Panc1 (cell line): ENCODE measurements around the gene HSD17B3. TPM values are rescaled to one million over a fixed set of nuclear protein-coding genes. Genes with fewer than 3 reads are reported as not detected.

Source experiments
- ATAC-seq: fragments of 200-7000 bp; cut with Tn5 transposase; 2 replicates; pipeline ENCODE4 v1.9.1; 2020; ENCODE audit warnings: mild to moderate bottlenecking, moderate library complexity
- BruUV-seq: library from RNA; stranded (reverse); fragments of 400-500 nt; replicated peaks from 2 replicates; lab custom pipeline; 2021; lab: Mats Ljungman, UMichigan
- CTCF ChIA-PET: fragments of 300-600 bp; sonication (Branson Sonifier 250); formaldehyde crosslinking; loops from one replicate; lab custom pipeline; 2022; ENCODE audit warnings: antibody characterized with exemption; lab: Charles Lee
- POLR2A ChIA-PET: fragments of 300-600 bp; sonication (Branson Sonifier 250); formaldehyde crosslinking; loops from one replicate; lab custom pipeline; 2022; ENCODE audit warnings: antibody characterized with exemption; lab: Charles Lee
- DNase-seq: peaks from one replicate; pipeline ENCODE4 v3.0.0-alpha.2; 2010; ENCODE audit warnings: low read depth, low spot score
- H3K27ac ChIP-seq: 2 replicates; pipeline ENCODE4 v1.5.1; 2011; ENCODE audit warnings: mild to moderate bottlenecking, low read length, inconsistent platforms
- H3K27me3 ChIP-seq: fragments of 200-500 bp; sonication (Bioruptor generic); 2 replicates; pipeline ENCODE4 v1.6.0; 2014; ENCODE audit warnings: low read length, inconsistent platforms; ENCODE audit not compliant: control insufficient read depth, insufficient read depth
- H3K36me3 ChIP-seq: fragments of 200-500 bp; sonication (Bioruptor generic); 2 replicates; pipeline ENCODE4 v1.5.1; 2014; ENCODE audit warnings: inconsistent platforms, mild to moderate bottlenecking, low read length, moderate library complexity; ENCODE audit not compliant: control insufficient read depth, insufficient read depth
- H3K4me1 ChIP-seq: 2 replicates; pipeline ENCODE4 v1.5.1; 2011; ENCODE audit warnings: inconsistent platforms, mild to moderate bottlenecking, low read length, moderate library complexity; ENCODE audit not compliant: control insufficient read depth, insufficient read depth
- H3K4me3 ChIP-seq, 2 experiments: 2 replicates each; pipeline ENCODE4 v1.5.1; 2011 to 2012; ENCODE audit warnings: low read depth in 2 of 2, low read length in 2 of 2, mild to moderate bottlenecking in 2 of 2, inconsistent platforms in 1 of 2, moderate library complexity in 1 of 2
- H3K9me3 ChIP-seq: fragments of 200-500 bp; sonication (Bioruptor generic); 2 replicates; pipeline ENCODE4 v1.5.1; 2014; ENCODE audit warnings: low read depth, mild to moderate bottlenecking, inconsistent platforms, low read length, moderate library complexity; ENCODE audit not compliant: control insufficient read depth, insufficient read depth
- POLR2AphosphoS5 ChIP-seq: IDR thresholded peaks from 2 replicates; pipeline ENCODE4 v1.6.1; 2012; ENCODE audit warnings: mild to moderate bottlenecking, low read depth, low read length, moderate library complexity
- REST ChIP-seq, 2 experiments: IDR thresholded peaks; 2 replicates each; pipeline ENCODE4 v1.6.1; 2011 to 2012; ENCODE audit warnings: low read depth in 2 of 2, control low read depth in 1 of 2, low read length in 1 of 2, mild to moderate bottlenecking in 1 of 2, moderate library complexity in 1 of 2; ENCODE audit not compliant: insufficient read depth in 1 of 2
- SIN3A ChIP-seq: IDR thresholded peaks from 2 replicates; pipeline ENCODE4 v1.6.1; 2012; ENCODE audit warnings: low read depth, mild to moderate bottlenecking, low read length, moderate library complexity, borderline replicate concordance; ENCODE audit not compliant: insufficient read depth
- TCF7L2 ChIP-seq: IDR thresholded peaks from 2 replicates; pipeline ENCODE4 v1.6.1; 2011; ENCODE audit warnings: mild to moderate bottlenecking, low read depth, low read length, inconsistent platforms
- in situ Hi-C: cut with HindIII; loops from 2 replicates; pipeline ENCODE4 v1.10.0; 2016; ENCODE audit warnings: low sequenced_read_pairs, low pct_unique_long_range_greater_than_20kb
- intact Hi-C: fragments of 100-400 bp; cut with micrococcal nuclease; formaldehyde crosslinking; loops from one replicate; pipeline ENCODE4 v1.10.0; 2022; ENCODE audit not compliant: unreplicated experiment
- total RNA-seq: library from RNA; stranded (reverse); gene quantifications from one replicate; pipeline ENCODE4 v1.2.1, GENCODE V29; 2021; ENCODE audit not compliant: unreplicated experiment
- TF ChIP-seq, protein P1 (sequence below): fragments of 450-650 bp; IDR thresholded peaks from 2 replicates; pipeline ENCODE4 v1.5.1; 2017; ENCODE audit warnings: mild to moderate bottlenecking

Gene HSD17B3
- total RNA-seq, 1 experiment from 2014 or later, result 0.39 TPM

- no peak for ATAC-seq
These were observed 87.3 kb downstream of the HSD17B3 start for GRCh38 chr9:96214635-96215034.

GRCh38 chr9:96209407-96210271 lies 92.3 kb downstream of the HSD17B3 start:
- Histone ChIP-seq H3K4me1 (no peaks in the 10 kb centered on the region), H3K36me3 (no peaks in the 10 kb centered on the region), H3K4me3 (no peak overlapping the region), H3K27me3 (no peaks in the 10 kb centered on the region), H3K27ac (no peak overlapping the region), H3K9me3 (no peaks in the 10 kb centered on the region)
- TF ChIP-seq REST (IDR thresholded peaks at IDR 0.05; ENCODE audit: insufficient read depth in 1 of 2, low read depth in 2 of 2, low read length in 1 of 2) (no peak), SIN3A (no peak), TCF7L2 (no peak), POLR2AphosphoS5 (no peak)
- TF ChIP-seq, protein P1, sequence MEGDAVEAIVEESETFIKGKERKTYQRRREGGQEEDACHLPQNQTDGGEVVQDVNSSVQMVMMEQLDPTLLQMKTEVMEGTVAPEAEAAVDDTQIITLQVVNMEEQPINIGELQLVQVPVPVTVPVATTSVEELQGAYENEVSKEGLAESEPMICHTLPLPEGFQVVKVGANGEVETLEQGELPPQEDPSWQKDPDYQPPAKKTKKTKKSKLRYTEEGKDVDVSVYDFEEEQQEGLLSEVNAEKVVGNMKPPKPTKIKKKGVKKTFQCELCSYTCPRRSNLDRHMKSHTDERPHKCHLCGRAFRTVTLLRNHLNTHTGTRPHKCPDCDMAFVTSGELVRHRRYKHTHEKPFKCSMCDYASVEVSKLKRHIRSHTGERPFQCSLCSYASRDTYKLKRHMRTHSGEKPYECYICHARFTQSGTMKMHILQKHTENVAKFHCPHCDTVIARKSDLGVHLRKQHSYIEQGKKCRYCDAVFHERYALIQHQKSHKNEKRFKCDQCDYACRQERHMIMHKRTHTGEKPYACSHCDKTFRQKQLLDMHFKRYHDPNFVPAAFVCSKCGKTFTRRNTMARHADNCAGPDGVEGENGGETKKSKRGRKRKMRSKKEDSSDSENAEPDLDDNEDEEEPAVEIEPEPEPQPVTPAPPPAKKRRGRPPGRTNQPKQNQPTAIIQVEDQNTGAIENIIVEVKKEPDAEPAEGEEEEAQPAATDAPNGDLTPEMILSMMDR, result no peak
- ATAC-seq (no peak), DNase-seq (no peak)
- no TSS peak for BruUV-seq
- ChIA-PET CTCF (no interaction called here), POLR2A (no interaction called here)
- intact Hi-C loops (no loop called here), in situ Hi-C loops (no loop called here)

More at GRCh38 chr9:96214635-96215034, 87.3 kb downstream of the HSD17B3 start:
- Histone ChIP-seq H3K4me3 (no peak overlapping the region), H3K9me3 (no peaks in the 10 kb centered on the region), H3K27me3 (no peaks in the 10 kb centered on the region), H3K36me3 (no peaks in the 10 kb centered on the region), H3K27ac (no peak overlapping the region), H3K4me1 (no peaks in the 10 kb centered on the region)
- POLR2A ChIA-PET, result no interaction called here
- intact Hi-C loops (no loop called here), in situ Hi-C loops (no loop called here)
- no peak for TF ChIP-seq REST (IDR thresholded peaks at IDR 0.05; ENCODE audit: insufficient read depth in 1 of 2, low read depth in 2 of 2, low read length in 1 of 2)
- TF ChIP-seq SIN3A, result no peak
- no peak for TF ChIP-seq POLR2AphosphoS5
- BruUV-seq, result no TSS peak
- CTCF ChIA-PET, result interaction anchor here (0.6 to 0.8 kb wide), 2 partner anchors 16 to 1037 kb away, joined by 3 to 4 read pairs; no protein-coding TSS in a partner anchor
- no peak for DNase-seq
